GM12878 (cell line): ENCODE measurements around the gene PNMA8C. TPM values are rescaled to one million over a fixed set of nuclear protein-coding genes. Genes with fewer than 3 reads are reported as not detected.

Source experiments
- ATAC-seq: fragments of 200-7000 bp; cut with Tn5 transposase; 3 replicates; pipeline ENCODE4 v1.9.1; 2020; ENCODE audit warnings: mild to moderate bottlenecking, moderate library complexity
- BruUV-seq: library from RNA; stranded (reverse); fragments of 400-500 nt; replicated peaks from 2 replicates; lab custom pipeline; 2021; lab: Mats Ljungman, UMichigan
- CTCF ChIA-PET: fragments of 300-600 bp; sonication (Branson Sonifier 250); formaldehyde crosslinking; extraction: SDS; loops from one replicate; lab custom pipeline; 2021; ENCODE audit warnings: inconsistent platforms; lab: Yijun Ruan, JAX
- POLR2A ChIA-PET: fragments of 350-600 bp; formaldehyde crosslinking; extraction: SDS; loops from one replicate; lab custom pipeline; 2021; ENCODE audit warnings: inconsistent platforms; lab: Charles Lee
- RAD21 ChIA-PET: fragments of 300-600 bp; sonication (Branson Sonifier 250); formaldehyde crosslinking; loops from one replicate; lab custom pipeline; 2023; ENCODE audit warnings: antibody characterized with exemption; ENCODE audit not compliant: unreplicated experiment; lab: Charles Lee
- SMC1A ChIA-PET: fragments of 300-600 bp; sonication (Branson Sonifier 250); formaldehyde crosslinking; loops from one replicate; lab custom pipeline; 2023; ENCODE audit not compliant: unreplicated experiment, uncharacterized antibody; lab: Charles Lee
- DNase-seq: peaks from one replicate; pipeline ENCODE4 v3.0.0-alpha.2; 2011; ENCODE audit warnings: low read depth, low spot score
- FAIRE-seq: peaks from 3 replicates; lab custom pipeline; 2011; peaks lifted over from hg19 to GRCh38; lab: Jason Lieb, UNC
- H2AFZ ChIP-seq: 2 replicates; pipeline ENCODE4 v1.6.0; 2011; ENCODE audit warnings: low read depth, low read length, control low read depth; ENCODE audit not compliant: control insufficient read depth
- H3K27ac ChIP-seq: 2 replicates; pipeline ENCODE4 v1.5.1; 2011; ENCODE audit warnings: control low read depth; ENCODE audit not compliant: control insufficient read depth, insufficient read depth
- H3K27me3 ChIP-seq, 2 experiments: replicated peaks in 1 of 2; 2 replicates each; pipeline versions ENCODE4 v1.6.0 to v1.6.1; 2011; ENCODE audit warnings: low read length in 1 of 2; ENCODE audit not compliant: control insufficient read depth in 2 of 2, insufficient read depth in 2 of 2
- H3K36me3 ChIP-seq, 2 experiments: 2 replicates each; pipeline ENCODE4 v1.5.1; 2011; ENCODE audit warnings: low read length in 1 of 2; ENCODE audit not compliant: control insufficient read depth in 2 of 2, insufficient read depth in 2 of 2
- H3K4me1 ChIP-seq: 2 replicates; pipeline ENCODE4 v1.6.1; 2011; ENCODE audit warnings: mild to moderate bottlenecking, low read length, moderate library complexity, mixed read lengths; ENCODE audit not compliant: control insufficient read depth, insufficient read depth
- H3K4me2 ChIP-seq: 2 replicates; pipeline ENCODE4 v1.6.0; 2011; ENCODE audit warnings: control low read depth; ENCODE audit not compliant: control insufficient read depth, insufficient read depth
- H3K4me3 ChIP-seq: fragments of 200-600 bp; sonication (generic); 2 replicates; pipeline ENCODE4 v1.5.1; 2016
- H3K79me2 ChIP-seq: 2 replicates; pipeline ENCODE4 v1.6.0; 2011; ENCODE audit warnings: low read length; ENCODE audit not compliant: control insufficient read depth, insufficient read depth
- H3K9ac ChIP-seq: 2 replicates; pipeline ENCODE4 v1.8.0; 2011; ENCODE audit warnings: low read length, control low read depth, mixed read lengths; ENCODE audit not compliant: control insufficient read depth, insufficient read depth
- H3K9me3 ChIP-seq: replicated peaks from 3 replicates; pipeline ENCODE4 v1.5.1; 2011; ENCODE audit warnings: mild to moderate bottlenecking, low read length; ENCODE audit not compliant: control insufficient read depth, insufficient read depth
- H4K20me1 ChIP-seq: 2 replicates; pipeline ENCODE4 v1.6.0; 2011; ENCODE audit not compliant: control insufficient read depth, insufficient read depth
- BCL11A ChIP-seq: IDR thresholded peaks from 2 replicates; pipeline ENCODE4 v1.6.1; 2011; ENCODE audit warnings: low read depth, low read length
- BMI1 ChIP-seq: fragments of 450-650 bp; IDR thresholded peaks from 2 replicates; pipeline ENCODE4 v1.6.1; 2016; ENCODE audit warnings: mild to moderate bottlenecking, moderate library complexity, borderline replicate concordance
- E2F8 ChIP-seq: fragments of 450-650 bp; IDR thresholded peaks from 2 replicates; pipeline ENCODE4 v1.6.1; 2018; ENCODE audit warnings: mild to moderate bottlenecking, low read depth, moderate library complexity; ENCODE audit not compliant: partially characterized antibody
- ESRRA ChIP-seq: IDR thresholded peaks from 2 replicates; pipeline ENCODE4 v1.6.1; 2012; ENCODE audit warnings: mild to moderate bottlenecking, low read length, improper control_type of control experiment
- LARP7 ChIP-seq: fragments of 450-650 bp; IDR thresholded peaks from 2 replicates; pipeline ENCODE4 v1.6.1; 2017; ENCODE audit warnings: mild to moderate bottlenecking
- MXI1 ChIP-seq: fragments of 150-350 bp; IDR thresholded peaks from 2 replicates; pipeline ENCODE4 v1.6.1; 2011; ENCODE audit warnings: low read depth, mild to moderate bottlenecking, inconsistent platforms, low read length, improper control_type of control experiment
- PKNOX1 ChIP-seq: fragments of 450-650 bp; IDR thresholded peaks from 2 replicates; pipeline ENCODE4 v1.6.1; 2016; ENCODE audit warnings: mild to moderate bottlenecking
- PML ChIP-seq: IDR thresholded peaks from 2 replicates; pipeline ENCODE4 v1.6.1; 2012; ENCODE audit warnings: low read length, inconsistent platforms
- RB1 ChIP-seq: fragments of 450-650 bp; formaldehyde crosslinking; IDR thresholded peaks from 2 replicates; pipeline ENCODE4 v1.6.1; 2017; ENCODE audit warnings: mild to moderate bottlenecking, borderline replicate concordance
- STAT3 ChIP-seq: IDR thresholded peaks from 2 replicates; pipeline ENCODE4 v1.6.1; 2011; ENCODE audit warnings: low read depth, low read length, improper control_type of control experiment
- ZNF274 ChIP-seq: IDR thresholded peaks from one replicate; pipeline ENCODE4 v1.8.0; 2011; ENCODE audit not compliant: insufficient read length, insufficient read depth
- ZSCAN29 ChIP-seq: fragments of 450-650 bp; IDR thresholded peaks from 2 replicates; pipeline ENCODE4 v1.6.1; 2017; ENCODE audit warnings: mild to moderate bottlenecking, moderate library complexity
- WGBS: methylation state at CpG from one replicate; pipeline ENCODE4 v1.1.6; 2016; ENCODE audit warnings: low lambda C conversion rate; ENCODE audit not compliant: insufficient replicate concordance, insufficient coverage; ENCODE audit errors: missing lambda C conversion rate; 5-methylcytosine and 5-hydroxymethylcytosine counted together
- in situ Hi-C: fragments of 300-500 bp; cut with MboI; formaldehyde crosslinking; loops from 9 replicates; pipeline ENCODE4 v1.14.3; 2018; ENCODE audit warnings: mixed read lengths
- intact Hi-C: fragments of 100-400 bp; cut with micrococcal nuclease; formaldehyde crosslinking; loops from one replicate; pipeline ENCODE4 v1.14.2; 2022; ENCODE audit not compliant: unreplicated experiment
- polyA plus RNA-seq, 11 experiments: library from polyadenylated mRNA; depleted of rRNA in 4 of 11; unstranded in 6 of 11; stranded (reverse) in 5 of 11; fragments of >200 nt; fragmentation: Nextera tagmentation in 4 of 11; fragmentation: Illumina TruSeq in 1 of 11; extraction: Ambion mirVana in 4 of 11; extraction: Trizol in 1 of 11; gene quantifications; 1 replicate in 1 of 11; 2 replicates in 10 of 11; pipeline versions ENCODE4 v1.2.1 to v1.2.3, GENCODE V29; 2011 to 2016; ENCODE audit warnings: inconsistent platforms in 2 of 11, missing spikeins in 2 of 11, low read depth in 1 of 11
- total RNA-seq, 4 experiments: library from RNA; depleted of rRNA in 3 of 4; stranded (reverse); fragments of >200 nt in 3 of 4; fragmentation: Illumina TruSeq in 1 of 4; extraction: Trizol in 1 of 4; gene quantifications; 2 replicates each; pipeline versions ENCODE4 v1.2.1 to v1.2.3, GENCODE V29; 2013 to 2021
- TF ChIP-seq, protein P1 (sequence below): fragments of 450-650 bp; IDR thresholded peaks from 2 replicates; pipeline ENCODE4 v1.6.1; 2017; ENCODE audit warnings: mild to moderate bottlenecking, low read depth, inconsistent platforms; ENCODE audit not compliant: poor library complexity, severe bottlenecking

Gene PNMA8C
- total and polyA plus RNA-seq, 10 of the 15 experiments (the other 5 are each of a cell fraction or from before 2014, with no cell fraction given): not detected

DNA sequence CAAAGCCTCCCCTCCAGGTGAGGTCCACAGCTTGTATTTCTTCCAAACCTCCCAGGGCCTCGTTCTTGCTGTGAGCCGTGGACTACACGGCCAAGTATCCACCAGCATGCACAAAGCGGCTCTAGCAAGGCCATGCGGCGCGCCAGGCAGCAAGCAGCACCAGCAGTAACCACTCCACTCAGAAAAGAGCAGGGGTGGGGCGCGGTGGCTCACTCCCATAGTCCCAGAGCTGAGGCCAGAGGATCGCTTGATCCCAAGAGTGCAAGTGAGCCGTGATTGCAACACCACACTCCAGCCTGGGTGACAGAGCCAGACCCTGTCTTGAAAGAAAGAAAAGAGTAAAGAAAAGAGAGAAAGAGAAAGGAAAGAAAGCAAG is 20.1 kb downstream of the PNMA8C start (continued):
- TF ChIP-seq E2F8 (no peak), MXI1 (no peak), BCL11A (no peak)

DNA sequence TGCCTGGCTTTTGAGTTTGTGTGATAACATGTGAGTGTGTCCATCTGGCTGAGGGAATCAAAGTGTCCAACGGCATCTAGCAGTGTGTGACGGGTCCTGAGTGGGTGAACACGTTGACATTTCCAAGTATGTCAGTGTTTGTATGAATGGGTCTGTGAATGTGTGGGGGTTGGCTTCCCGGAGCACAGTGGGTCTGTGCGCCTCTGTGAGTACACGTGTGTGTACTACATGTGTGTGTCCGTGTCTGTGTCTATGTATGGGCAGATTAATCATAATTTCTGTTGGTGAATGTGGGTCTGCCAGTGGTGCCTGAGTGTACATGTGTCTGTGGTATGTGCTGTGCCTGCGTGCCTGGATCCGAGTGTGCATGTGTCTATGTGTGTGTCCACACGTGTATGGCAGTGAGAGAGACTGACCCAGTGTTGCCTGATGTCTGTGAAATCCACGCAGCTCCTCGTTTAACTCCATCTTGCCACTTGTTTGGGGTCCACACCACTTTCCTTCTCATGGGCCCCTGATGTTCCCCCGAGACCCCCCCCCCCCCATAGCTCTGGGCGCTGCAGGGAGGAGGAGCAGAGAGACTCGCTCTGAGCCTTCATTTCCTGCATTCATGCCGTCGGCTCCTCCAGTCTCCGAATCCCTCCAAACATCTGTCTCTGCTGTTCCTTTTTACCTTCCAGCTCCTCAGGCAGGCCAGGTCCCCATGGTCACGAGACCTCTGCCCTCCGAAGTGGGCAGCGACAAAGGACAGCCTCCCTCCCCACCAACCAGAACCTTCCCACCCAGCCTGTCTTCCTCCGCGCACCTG is 20.7 kb downstream of the PNMA8C start:
- Histone ChIP-seq H4K20me1 (no peaks in the 10 kb centered on the region), H3K79me2 (no peaks in the 10 kb centered on the region), H3K4me3 (no peak overlapping the region), H2AFZ (no peak overlapping the region), H3K36me3 (no peaks in the 10 kb centered on the region), H3K4me1 (no peaks in the 10 kb centered on the region), H3K4me2 (no peak overlapping the region), H3K27ac (no peak overlapping the region), H3K9me3 (no peaks in the 10 kb centered on the region), H3K27me3 (peaks cover 0 to 3% of the 10 kb centered on the region in 2 experiments; a peak in 3 of 4 replicates), H3K9ac (no peak overlapping the region)
- ATAC-seq: no peak
- BruUV-seq: no TSS peak
- 21% methylated on average over 21 of the region's 23 CpGs for WGBS
- CTCF ChIA-PET: no interaction called here
- FAIRE-seq: no peak
- intact Hi-C loops: no loop called here
- no peak for DNase-seq
- in situ Hi-C loops: no loop called here
- RAD21 ChIA-PET: no interaction called here
- SMC1A ChIA-PET: no interaction called here
- POLR2A ChIA-PET: no interaction called here
- TF ChIP-seq BMI1 (no peak), PML (no peak), STAT3 (no peak), ZSCAN29 (no peak), LARP7 (no peak), RB1 (no peak), PKNOX1 (no peak), ESRRA (no peak), ZNF274 (no peak)
- TF ChIP-seq, protein P1, sequence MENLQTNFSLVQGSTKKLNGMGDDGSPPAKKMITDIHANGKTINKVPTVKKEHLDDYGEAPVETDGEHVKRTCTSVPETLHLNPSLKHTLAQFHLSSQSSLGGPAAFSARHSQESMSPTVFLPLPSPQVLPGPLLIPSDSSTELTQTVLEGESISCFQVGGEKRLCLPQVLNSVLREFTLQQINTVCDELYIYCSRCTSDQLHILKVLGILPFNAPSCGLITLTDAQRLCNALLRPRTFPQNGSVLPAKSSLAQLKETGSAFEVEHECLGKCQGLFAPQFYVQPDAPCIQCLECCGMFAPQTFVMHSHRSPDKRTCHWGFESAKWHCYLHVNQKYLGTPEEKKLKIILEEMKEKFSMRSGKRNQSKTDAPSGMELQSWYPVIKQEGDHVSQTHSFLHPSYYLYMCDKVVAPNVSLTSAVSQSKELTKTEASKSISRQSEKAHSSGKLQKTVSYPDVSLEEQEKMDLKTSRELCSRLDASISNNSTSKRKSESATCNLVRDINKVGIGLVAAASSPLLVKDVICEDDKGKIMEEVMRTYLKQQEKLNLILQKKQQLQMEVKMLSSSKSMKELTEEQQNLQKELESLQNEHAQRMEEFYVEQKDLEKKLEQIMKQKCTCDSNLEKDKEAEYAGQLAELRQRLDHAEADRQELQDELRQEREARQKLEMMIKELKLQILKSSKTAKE: no peak
